ENCODE results near the gene ASB9. TPM values are rescaled to one million over a fixed set of nuclear protein-coding genes. Genes with fewer than 3 reads are reported as not detected.

The ASB9 gene
- total and polyA plus RNA-seq, 10 donors: 5.4 to 23.0 (median 15.2) TPM

- WGBS, 5 donors: 54 to 79% (median 73%) methylated on average over 1 of the region's 1 CpG
- no peaks in the 10 kb centered on the region for H3K36me3 ChIP-seq
Observed at GRCh38 chrX:15217161-15217560, 52.7 kb downstream of the ASB9 start.

GRCh38 chrX:15216280-15216679 lies 53.6 kb downstream of the ASB9 start:
- no peak overlapping the region for H3K4me3 ChIP-seq
- intact Hi-C loops (cut with DNase I; ENCODE audit: low total_unique reads): no loop called here
- H3K9me3 ChIP-seq: no peaks in the 10 kb centered on the region
- no peak for DNase-seq
- WGBS, 5 donors: 47 to 83% (median 81%) methylated on average over 1 of the region's 1 CpG
- no peak for TF ChIP-seq POLR2A (IDR thresholded peaks at IDR 0.05)
- TF ChIP-seq POLR2AphosphoS5 (IDR thresholded peaks at IDR 0.05): no peak
- no peak for TF ChIP-seq CTCF (IDR thresholded peaks at IDR 0.05 in 8 of 11, conservative IDR thresholded peaks at IDR 0.05 in 3 of 11)
- H3K27me3 ChIP-seq (replicated peaks in 1 of 7): peaks cover 0 to 7% (median 0%) of the 10 kb centered on the region in 7 donors
- H3K4me1 ChIP-seq: no peaks in the 10 kb centered on the region
- no peak overlapping the region for H3K27ac ChIP-seq
- H3K36me3 ChIP-seq: no peaks in the 10 kb centered on the region

More at GRCh38 chrX:15217161-15217560, 52.7 kb downstream of the ASB9 start:
- intact Hi-C loops (cut with DNase I; ENCODE audit: low total_unique reads): no loop called here
- H3K27ac ChIP-seq: no peak overlapping the region
- H3K4me3 ChIP-seq: no peak overlapping the region
- DNase-seq: no peak
- TF ChIP-seq CTCF (IDR thresholded peaks at IDR 0.05 in 8 of 11, conservative IDR thresholded peaks at IDR 0.05 in 3 of 11) (no peak), POLR2A (IDR thresholded peaks at IDR 0.05) (no peak), POLR2AphosphoS5 (IDR thresholded peaks at IDR 0.05) (no peak)
- no peaks in the 10 kb centered on the region for H3K4me1 ChIP-seq
- no peaks in the 10 kb centered on the region for H3K9me3 ChIP-seq
- H3K27me3 ChIP-seq (replicated peaks in 1 of 7): peaks cover 0 to 7% (median 0%) of the 10 kb centered on the region in 7 donors

- WGBS, 5 donors: 85 to 100% (median 90%) methylated on average over 2 of the region's 2 CpGs
- H3K4me1 ChIP-seq: no peaks in the 10 kb centered on the region
- intact Hi-C loops (cut with DNase I; ENCODE audit: low total_unique reads): no loop called here
- H3K4me3 ChIP-seq: no peak overlapping the region
- no peak for DNase-seq
- H3K27ac ChIP-seq: no peak overlapping the region
- TF ChIP-seq POLR2AphosphoS5 (IDR thresholded peaks at IDR 0.05) (no peak), CTCF (IDR thresholded peaks at IDR 0.05 in 8 of 11, conservative IDR thresholded peaks at IDR 0.05 in 3 of 11) (no peak), POLR2A (IDR thresholded peaks at IDR 0.05) (no peak)
- H3K27me3 ChIP-seq (replicated peaks in 1 of 7): peaks cover 0 to 7% (median 0%) of the 10 kb centered on the region in 7 donors
- no peaks in the 10 kb centered on the region for H3K9me3 ChIP-seq
- H3K36me3 ChIP-seq: no peaks in the 10 kb centered on the region
Observed at GRCh38 chrX:15215366-15215765, 54.5 kb downstream of the ASB9 start.

GRCh38 chrX:15214588-15214987 lies 55.3 kb downstream of the ASB9 start:
- Histone ChIP-seq H3K27ac (no peak overlapping the region), H3K36me3 (no peaks in the 10 kb centered on the region), H3K27me3 (replicated peaks in 1 of 7) (peaks cover 0 to 7% (median 0%) of the 10 kb centered on the region in 7 donors), H3K4me3 (no peak overlapping the region), H3K9me3 (no peaks in the 10 kb centered on the region), H3K4me1 (no peaks in the 10 kb centered on the region)
- 42 to 88% (median 70%) methylated on average over 1 of the region's 1 CpG for WGBS, 5 donors
- no peak for TF ChIP-seq POLR2AphosphoS5 (IDR thresholded peaks at IDR 0.05)
- no peak for TF ChIP-seq POLR2A (IDR thresholded peaks at IDR 0.05)
- no peak for TF ChIP-seq CTCF (IDR thresholded peaks at IDR 0.05 in 8 of 11, conservative IDR thresholded peaks at IDR 0.05 in 3 of 11)
- intact Hi-C loops (cut with DNase I; ENCODE audit: low total_unique reads): no loop called here
- DNase-seq: no peak
